ENCODE results near the gene HCK. TPM values are rescaled to one million over a fixed set of nuclear protein-coding genes. Genes with fewer than 3 reads are reported as not detected.

Gene HCK
- total and polyA plus RNA-seq, 2 donors (not counting 1 experiment from before 2014, with no cell fraction given) = not detected

DNA sequence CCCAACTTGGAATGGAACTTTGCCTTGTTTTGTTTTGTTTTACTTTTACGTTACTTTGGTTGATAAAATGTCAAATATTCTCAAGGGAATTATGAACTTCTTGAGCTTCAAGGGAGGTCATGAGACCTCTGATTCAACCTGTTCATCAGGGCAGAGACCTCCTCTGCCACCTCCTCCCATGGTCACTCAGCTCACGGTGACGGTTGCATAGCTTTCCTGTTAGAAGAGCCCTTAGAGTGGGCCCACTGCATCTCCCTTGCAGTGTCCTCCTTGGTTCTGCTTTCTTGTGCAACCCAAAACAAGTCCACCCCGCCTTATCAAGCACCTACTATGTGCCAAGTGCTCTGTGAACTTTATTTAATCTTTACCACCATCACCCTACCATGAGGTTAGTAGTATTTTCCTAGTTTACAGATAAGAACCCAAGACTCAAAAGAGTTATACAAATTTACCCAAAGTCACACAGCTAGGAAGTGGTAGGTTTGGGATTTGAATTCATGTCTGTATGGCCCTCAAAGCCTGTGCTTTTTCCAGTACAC lies 72.9 kb downstream of the HCK start:
- TF ChIP-seq, protein P1, sequence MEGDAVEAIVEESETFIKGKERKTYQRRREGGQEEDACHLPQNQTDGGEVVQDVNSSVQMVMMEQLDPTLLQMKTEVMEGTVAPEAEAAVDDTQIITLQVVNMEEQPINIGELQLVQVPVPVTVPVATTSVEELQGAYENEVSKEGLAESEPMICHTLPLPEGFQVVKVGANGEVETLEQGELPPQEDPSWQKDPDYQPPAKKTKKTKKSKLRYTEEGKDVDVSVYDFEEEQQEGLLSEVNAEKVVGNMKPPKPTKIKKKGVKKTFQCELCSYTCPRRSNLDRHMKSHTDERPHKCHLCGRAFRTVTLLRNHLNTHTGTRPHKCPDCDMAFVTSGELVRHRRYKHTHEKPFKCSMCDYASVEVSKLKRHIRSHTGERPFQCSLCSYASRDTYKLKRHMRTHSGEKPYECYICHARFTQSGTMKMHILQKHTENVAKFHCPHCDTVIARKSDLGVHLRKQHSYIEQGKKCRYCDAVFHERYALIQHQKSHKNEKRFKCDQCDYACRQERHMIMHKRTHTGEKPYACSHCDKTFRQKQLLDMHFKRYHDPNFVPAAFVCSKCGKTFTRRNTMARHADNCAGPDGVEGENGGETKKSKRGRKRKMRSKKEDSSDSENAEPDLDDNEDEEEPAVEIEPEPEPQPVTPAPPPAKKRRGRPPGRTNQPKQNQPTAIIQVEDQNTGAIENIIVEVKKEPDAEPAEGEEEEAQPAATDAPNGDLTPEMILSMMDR (conservative IDR thresholded peaks at IDR 0.05 in 1 of 2, IDR thresholded peaks at IDR 0.05 in 1 of 2; ENCODE audit: low read depth in 1 of 2, low read length in 2 of 2) = no peak
- no peak for TF ChIP-seq EZH2 (IDR thresholded peaks at IDR 0.05; ENCODE audit: low read length, missing control alignments)
- no peak overlapping the region for H3K4me3 ChIP-seq (replicated peaks in 1 of 4; ENCODE audit: control extremely low read depth in 1 of 4, insufficient read depth in 1 of 4, low read depth in 3 of 4, low read length in 4 of 4)
- no peaks in the 10 kb centered on the region for H3K36me3 ChIP-seq (ENCODE audit: control insufficient read depth, insufficient read depth, low read length)
- H3K4me2 ChIP-seq (ENCODE audit: extremely low read depth, insufficient read depth, low read length) = no peak overlapping the region
- H3K9ac ChIP-seq (ENCODE audit: insufficient read depth, low read length) = no peak overlapping the region
- H3K27ac ChIP-seq (ENCODE audit: insufficient read depth, low read length) = no peak overlapping the region
- H4K20me1 ChIP-seq (ENCODE audit: control insufficient read depth, extremely low read depth, insufficient read depth, low read length) = no peaks in the 10 kb centered on the region
- no peaks in the 10 kb centered on the region for H3K4me1 ChIP-seq (ENCODE audit: control insufficient read depth, extremely low read depth, insufficient read depth, low read length)
- peaks cover 23% of the 10 kb centered on the region for H3K79me2 ChIP-seq (ENCODE audit: control insufficient read depth, insufficient read depth, low read length)
- no peak for DNase-seq (ENCODE audit: low read depth in 2 of 2)
- H3K27me3 ChIP-seq (ENCODE audit: control insufficient read depth, insufficient read depth, low read length) = no peaks in the 10 kb centered on the region
- no peak overlapping the region for H2AFZ ChIP-seq (ENCODE audit: low read length)
- H3K9me3 ChIP-seq (ENCODE audit: control insufficient read depth, insufficient read depth, low read depth, low read length) = no peaks in the 10 kb centered on the region

DNA sequence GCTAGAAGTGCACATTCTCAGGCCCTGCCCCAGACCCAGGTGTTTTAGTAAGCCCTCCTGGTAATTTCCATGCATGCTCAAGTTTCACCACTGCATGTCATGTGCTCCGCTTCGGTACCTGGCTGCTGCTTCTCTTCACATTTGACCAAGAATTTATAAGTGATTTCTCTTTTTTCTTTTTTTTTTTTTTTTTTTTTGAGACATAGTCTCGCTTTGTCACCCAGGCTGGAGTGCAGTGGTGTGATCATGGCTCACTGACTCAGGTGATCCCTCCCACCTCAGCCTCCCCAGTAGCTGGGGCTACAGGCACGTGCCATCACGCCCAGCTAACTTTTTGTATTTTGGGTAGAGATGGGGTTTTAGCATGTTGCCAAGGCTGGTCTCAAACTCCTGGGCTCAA lies 73.5 kb downstream of the HCK start:
- no peak overlapping the region for H3K27ac ChIP-seq (ENCODE audit: insufficient read depth, low read length)
- no peaks in the 10 kb centered on the region for H3K9me3 ChIP-seq (ENCODE audit: control insufficient read depth, insufficient read depth, low read depth, low read length)
- H3K9ac ChIP-seq (ENCODE audit: insufficient read depth, low read length) = no peak overlapping the region
- H2AFZ ChIP-seq (ENCODE audit: low read length) = no peak overlapping the region
- TF ChIP-seq EZH2 (IDR thresholded peaks at IDR 0.05; ENCODE audit: low read length, missing control alignments) = no peak
- TF ChIP-seq, protein P1 (conservative IDR thresholded peaks at IDR 0.05 in 1 of 2, IDR thresholded peaks at IDR 0.05 in 1 of 2; ENCODE audit: low read depth in 1 of 2, low read length in 2 of 2) = no peak
- H3K27me3 ChIP-seq (ENCODE audit: control insufficient read depth, insufficient read depth, low read length) = no peaks in the 10 kb centered on the region
- DNase-seq (ENCODE audit: low read depth in 2 of 2) = no peak
- no peak overlapping the region for H3K4me3 ChIP-seq (replicated peaks in 1 of 4; ENCODE audit: control extremely low read depth in 1 of 4, insufficient read depth in 1 of 4, low read depth in 3 of 4, low read length in 4 of 4)
- peaks cover 22% of the 10 kb centered on the region for H3K79me2 ChIP-seq (ENCODE audit: control insufficient read depth, insufficient read depth, low read length)
- H3K36me3 ChIP-seq (ENCODE audit: control insufficient read depth, insufficient read depth, low read length) = no peaks in the 10 kb centered on the region
- H3K4me2 ChIP-seq (ENCODE audit: extremely low read depth, insufficient read depth, low read length) = no peak overlapping the region
- no peaks in the 10 kb centered on the region for H3K4me1 ChIP-seq (ENCODE audit: control insufficient read depth, extremely low read depth, insufficient read depth, low read length)
- no peaks in the 10 kb centered on the region for H4K20me1 ChIP-seq (ENCODE audit: control insufficient read depth, extremely low read depth, insufficient read depth, low read length)

DNA sequence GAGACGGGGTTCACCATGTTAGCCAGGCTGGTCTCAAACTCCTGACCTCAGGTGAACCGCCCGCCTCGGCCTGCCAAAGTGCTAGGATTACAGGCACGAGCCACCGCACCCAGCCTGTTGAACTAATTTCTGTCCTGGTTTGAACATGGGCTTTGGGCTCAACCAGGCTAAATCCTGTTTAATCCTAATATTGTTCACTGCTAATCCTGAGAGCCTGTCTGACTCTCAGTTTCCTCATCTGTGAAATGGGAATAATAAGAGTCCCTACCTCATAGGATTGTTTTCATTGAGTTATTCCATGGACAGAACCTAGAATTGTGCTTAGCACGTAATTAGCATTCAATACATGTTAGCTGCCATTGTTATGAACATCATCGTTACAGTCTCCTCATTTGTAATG lies 74.9 kb downstream of the HCK start:
- Histone ChIP-seq H3K27ac (ENCODE audit: insufficient read depth, low read length) (no peak overlapping the region), H3K27me3 (ENCODE audit: control insufficient read depth, insufficient read depth, low read length) (no peaks in the 10 kb centered on the region), H3K79me2 (ENCODE audit: control insufficient read depth, insufficient read depth, low read length) (peaks cover 29% of the 10 kb centered on the region), H3K9me3 (ENCODE audit: control insufficient read depth, insufficient read depth, low read depth, low read length) (no peaks in the 10 kb centered on the region), H3K36me3 (ENCODE audit: control insufficient read depth, insufficient read depth, low read length) (no peaks in the 10 kb centered on the region), H3K9ac (ENCODE audit: insufficient read depth, low read length) (no peak overlapping the region), H4K20me1 (ENCODE audit: control insufficient read depth, extremely low read depth, insufficient read depth, low read length) (no peaks in the 10 kb centered on the region), H3K4me2 (ENCODE audit: extremely low read depth, insufficient read depth, low read length) (no peak overlapping the region), H2AFZ (ENCODE audit: low read length) (no peak overlapping the region), H3K4me3 (replicated peaks in 1 of 4; ENCODE audit: control extremely low read depth in 1 of 4, insufficient read depth in 1 of 4, low read depth in 3 of 4, low read length in 4 of 4) (no peak overlapping the region), H3K4me1 (ENCODE audit: control insufficient read depth, extremely low read depth, insufficient read depth, low read length) (no peaks in the 10 kb centered on the region)
- no peak for TF ChIP-seq EZH2 (IDR thresholded peaks at IDR 0.05; ENCODE audit: low read length, missing control alignments)
- TF ChIP-seq, protein P1 (conservative IDR thresholded peaks at IDR 0.05 in 1 of 2, IDR thresholded peaks at IDR 0.05 in 1 of 2; ENCODE audit: low read depth in 1 of 2, low read length in 2 of 2) = no peak
- no peak for DNase-seq (ENCODE audit: low read depth in 2 of 2)
